ENCODE results near the gene CD74.

DNA sequence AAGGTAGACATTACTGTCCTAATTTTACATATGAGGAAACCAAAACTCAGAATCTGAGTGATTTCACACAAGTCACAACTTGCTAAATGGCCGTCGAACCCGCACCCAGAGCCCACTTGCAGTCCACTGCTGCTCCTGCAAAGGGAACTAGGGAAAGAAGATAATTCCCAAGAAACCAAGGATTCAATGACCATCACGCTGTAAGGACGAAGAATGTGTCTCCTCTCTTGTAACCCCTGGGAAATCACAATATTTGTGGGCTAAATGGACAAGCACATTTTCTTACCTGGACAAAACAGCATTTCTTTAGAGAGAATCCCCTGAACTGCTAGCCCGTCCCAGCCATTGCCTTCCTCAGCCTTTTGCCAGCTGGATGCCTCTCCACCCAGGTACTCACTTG, 34.5 kb upstream of the CD74 start:
- TF ChIP-seq, protein P1, sequence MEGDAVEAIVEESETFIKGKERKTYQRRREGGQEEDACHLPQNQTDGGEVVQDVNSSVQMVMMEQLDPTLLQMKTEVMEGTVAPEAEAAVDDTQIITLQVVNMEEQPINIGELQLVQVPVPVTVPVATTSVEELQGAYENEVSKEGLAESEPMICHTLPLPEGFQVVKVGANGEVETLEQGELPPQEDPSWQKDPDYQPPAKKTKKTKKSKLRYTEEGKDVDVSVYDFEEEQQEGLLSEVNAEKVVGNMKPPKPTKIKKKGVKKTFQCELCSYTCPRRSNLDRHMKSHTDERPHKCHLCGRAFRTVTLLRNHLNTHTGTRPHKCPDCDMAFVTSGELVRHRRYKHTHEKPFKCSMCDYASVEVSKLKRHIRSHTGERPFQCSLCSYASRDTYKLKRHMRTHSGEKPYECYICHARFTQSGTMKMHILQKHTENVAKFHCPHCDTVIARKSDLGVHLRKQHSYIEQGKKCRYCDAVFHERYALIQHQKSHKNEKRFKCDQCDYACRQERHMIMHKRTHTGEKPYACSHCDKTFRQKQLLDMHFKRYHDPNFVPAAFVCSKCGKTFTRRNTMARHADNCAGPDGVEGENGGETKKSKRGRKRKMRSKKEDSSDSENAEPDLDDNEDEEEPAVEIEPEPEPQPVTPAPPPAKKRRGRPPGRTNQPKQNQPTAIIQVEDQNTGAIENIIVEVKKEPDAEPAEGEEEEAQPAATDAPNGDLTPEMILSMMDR (IDR thresholded peaks at IDR 0.05): no peak
- TF ChIP-seq POLR2AphosphoS5 (IDR thresholded peaks at IDR 0.05): no peak
